CD4-positive, alpha-beta T cell (primary cell): ENCODE results near the gene GFER. TPM values are rescaled to one million over a fixed set of nuclear protein-coding genes. Genes with fewer than 3 reads are reported as not detected.

Experiments used
- ATAC-seq: fragments of 200-7000 bp; cut with Tn5 transposase; one replicate; pipeline ENCODE4 v1.10.0; 2022; ENCODE audit warnings: mild to moderate bottlenecking; ENCODE audit not compliant: poor library complexity
- CTCF ChIA-PET: fragments of 350-600 bp; sonication (Branson Sonifier 250); formaldehyde crosslinking; loops from one replicate; lab custom pipeline; 2021; ENCODE audit warnings: antibody characterized with exemption, inconsistent platforms; lab: Charles Lee
- POLR2A ChIA-PET: fragments of 350-600 bp; sonication (Branson Sonifier 250); formaldehyde crosslinking; loops from one replicate; lab custom pipeline; 2021; ENCODE audit warnings: antibody characterized with exemption, inconsistent platforms; lab: Charles Lee
- DNase-seq, 14 experiments: peaks; one replicate each; pipeline ENCODE4 v3.0.0-alpha.2; 2013 to 2020; ENCODE audit warnings: mixed read lengths in 2 of 14
- H3K27ac ChIP-seq, 2 donors: one replicate each; pipeline versions ENCODE4 v1.5.1 to v1.7.0; 2013; ENCODE audit warnings: low read length in 2 of 2, low read depth in 1 of 2, mild to moderate bottlenecking in 1 of 2
- H3K27me3 ChIP-seq, 2 experiments: 1 replicate in 1 of 2; 2 replicates in 1 of 2; pipeline versions ENCODE4 v1.6.1 to v1.7.0; 2013; ENCODE audit warnings: low read length in 2 of 2, control low read depth in 1 of 2, mild to moderate bottlenecking in 1 of 2, moderate library complexity in 1 of 2; ENCODE audit not compliant: insufficient read depth in 2 of 2, control insufficient read depth in 1 of 2
- H3K36me3 ChIP-seq: one replicate; pipeline ENCODE4 v1.6.1; 2013; ENCODE audit warnings: low read length, control low read depth; ENCODE audit not compliant: insufficient read depth
- H3K4me1 ChIP-seq: one replicate; pipeline ENCODE4 v1.6.1; 2013; ENCODE audit warnings: low read length, control low read depth; ENCODE audit not compliant: insufficient read depth
- H3K4me3 ChIP-seq: one replicate; pipeline ENCODE4 v1.5.1; 2013; ENCODE audit warnings: mild to moderate bottlenecking, low read length, moderate library complexity
- H3K9me3 ChIP-seq, 2 experiments: 1 replicate in 1 of 2; 2 replicates in 1 of 2; pipeline versions ENCODE4 v1.6.1 to v1.7.0; 2013; ENCODE audit warnings: low read length in 2 of 2, mild to moderate bottlenecking in 2 of 2, control low read depth in 1 of 2, moderate library complexity in 1 of 2; ENCODE audit not compliant: control insufficient read depth in 1 of 2, insufficient read depth in 1 of 2
- H3K27ac Mint-ChIP-seq: one replicate; pipeline ENCODE4 v1.8.0; 2020; ENCODE audit warnings: mixed read lengths
- H3K27me3 Mint-ChIP-seq: one replicate; pipeline ENCODE4 v1.8.0; 2021; ENCODE audit warnings: mixed read lengths
- H3K36me3 Mint-ChIP-seq: one replicate; pipeline ENCODE4 v1.8.0; 2021; ENCODE audit warnings: low read depth, mixed read lengths
- H3K4me1 Mint-ChIP-seq: one replicate; pipeline ENCODE4 v1.8.0; 2021; ENCODE audit warnings: low read depth, mixed read lengths
- H3K4me3 Mint-ChIP-seq: one replicate; pipeline ENCODE4 v1.8.0; 2020; ENCODE audit warnings: mild to moderate bottlenecking, mixed read lengths
- H3K9me3 Mint-ChIP-seq: one replicate; pipeline ENCODE4 v1.8.0; 2020; ENCODE audit warnings: mixed read lengths
- intact Hi-C, 2 experiments: fragments of 100-400 bp; cut with DNase I in 1 of 2; cut with micrococcal nuclease in 1 of 2; formaldehyde crosslinking; loops; one replicate each; pipeline versions ENCODE4 v1.15.1 to v1.9.0; 2023 to 2025; cut with DNase I, micrococcal nuclease
- total RNA-seq, 174 experiments: library from RNA in 2 of 174; stranded (reverse) in 2 of 174; gene quantifications; one replicate each; pipeline ENCODE4 v1.2.3 and lab custom pipeline; 2021 to 2026
- TF ChIP-seq, protein P1 (sequence below): fragments of 200-600 bp; IDR thresholded peaks from one replicate; pipeline ENCODE4 v1.8.0; 2022; ENCODE audit warnings: antibody characterized with exemption, mild to moderate bottlenecking

GFER gene
- total RNA-seq, 2 experiments from 2014 or later = 14.5 TPM

DNA sequence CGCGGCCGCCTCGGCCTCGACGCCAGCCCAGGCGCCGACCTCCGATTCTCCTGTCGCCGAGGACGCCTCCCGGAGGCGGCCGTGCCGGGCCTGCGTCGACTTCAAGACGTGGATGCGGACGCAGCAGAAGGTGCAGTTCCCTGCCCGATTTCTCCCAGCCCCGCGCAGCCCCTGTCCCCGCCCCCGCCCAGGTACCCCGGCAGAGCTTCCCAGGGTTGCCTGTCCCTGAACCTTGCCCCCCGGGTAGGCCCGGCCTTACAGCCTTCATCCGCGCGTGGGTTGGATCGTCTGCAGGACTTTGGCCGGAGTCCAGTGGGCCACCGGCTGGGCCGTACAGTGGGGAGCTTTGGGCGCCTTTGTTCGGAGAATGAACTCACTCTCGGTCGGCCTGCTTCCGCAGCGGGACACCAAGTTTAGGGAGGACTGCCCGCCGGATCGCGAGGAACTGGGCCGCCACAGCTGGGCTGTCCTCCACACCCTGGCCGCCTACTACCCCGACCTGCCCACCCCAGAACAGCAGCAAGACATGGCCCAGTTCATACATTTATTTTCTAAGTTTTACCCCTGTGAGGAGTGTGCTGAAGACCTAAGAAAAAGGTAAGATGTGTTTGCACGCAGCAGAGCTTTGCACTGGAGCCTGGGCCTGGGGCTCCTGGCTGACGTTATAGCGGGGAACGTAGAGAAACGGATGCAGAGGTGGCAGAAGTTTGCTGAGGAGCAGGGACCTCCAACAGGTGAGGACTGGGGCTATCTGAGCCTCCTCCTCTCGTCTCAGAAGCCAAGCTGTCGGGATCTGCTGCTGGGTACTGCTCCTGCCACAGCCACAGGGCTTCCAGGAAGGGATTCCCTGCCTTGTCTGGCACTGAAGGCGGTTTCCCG lies 593 bp downstream of the GFER start:
- ATAC-seq (peak; percentile 48), DNase-seq (peak in 1 of 14 experiments; percentile 51)

DNA sequence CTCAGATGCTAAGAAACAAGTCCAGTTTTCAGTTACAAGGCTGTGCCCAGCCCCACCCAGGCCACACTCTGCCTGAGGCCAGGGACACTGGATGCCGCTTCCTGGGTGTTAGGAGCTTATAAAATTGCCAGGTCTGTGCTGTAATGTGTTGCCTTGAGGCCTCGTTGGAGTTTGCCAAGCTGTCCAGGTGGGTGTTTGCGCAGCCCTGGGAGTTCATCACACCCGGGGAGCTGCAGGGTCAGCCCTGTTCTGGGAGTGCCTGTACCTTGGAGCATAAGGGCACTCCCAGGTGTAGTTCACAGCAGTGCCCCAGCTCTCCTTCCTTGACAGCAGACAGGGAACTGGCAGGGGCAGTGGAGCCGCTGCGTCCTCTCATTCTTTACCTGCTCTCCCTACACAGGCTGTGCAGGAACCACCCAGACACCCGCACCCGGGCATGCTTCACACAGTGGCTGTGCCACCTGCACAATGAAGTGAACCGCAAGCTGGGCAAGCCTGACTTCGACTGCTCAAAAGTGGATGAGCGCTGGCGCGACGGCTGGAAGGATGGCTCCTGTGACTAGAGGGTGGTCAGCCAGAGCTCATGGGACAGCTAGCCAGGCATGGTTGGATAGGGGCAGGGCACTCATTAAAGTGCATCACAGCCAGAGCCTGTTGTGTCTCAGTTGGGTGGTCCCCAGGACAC lies 1.6 kb downstream of the GFER start:
- no peak for ATAC-seq
- intact Hi-C loops = no loop called here
- H3K4me3 ChIP-seq = no peak overlapping the region
- Mint-ChIP-seq H3K27ac (peak overlapping the region; percentile 56), H3K27me3 (peaks cover 44% of the 10 kb centered on the region), H3K4me1 (peaks cover 30% of the 10 kb centered on the region), H3K9me3 (no peaks in the 10 kb centered on the region), H3K36me3 (peaks cover 20% of the 10 kb centered on the region), H3K4me3 (peak overlapping the region; percentile 87)
- H3K36me3 ChIP-seq = peaks cover 12% of the 10 kb centered on the region
- no peak for DNase-seq
- ChIA-PET CTCF (no interaction called here), POLR2A (interaction anchor here (1.2 to 6.8 kb wide), 6 partner anchors 10 to 170 kb away, joined by 3 to 62 read pairs (median 8); partner anchors contain the start of genes RPS2, TBL3 and TRAF7)
- no peak overlapping the region for H3K27ac ChIP-seq
- TF ChIP-seq, protein P1, sequence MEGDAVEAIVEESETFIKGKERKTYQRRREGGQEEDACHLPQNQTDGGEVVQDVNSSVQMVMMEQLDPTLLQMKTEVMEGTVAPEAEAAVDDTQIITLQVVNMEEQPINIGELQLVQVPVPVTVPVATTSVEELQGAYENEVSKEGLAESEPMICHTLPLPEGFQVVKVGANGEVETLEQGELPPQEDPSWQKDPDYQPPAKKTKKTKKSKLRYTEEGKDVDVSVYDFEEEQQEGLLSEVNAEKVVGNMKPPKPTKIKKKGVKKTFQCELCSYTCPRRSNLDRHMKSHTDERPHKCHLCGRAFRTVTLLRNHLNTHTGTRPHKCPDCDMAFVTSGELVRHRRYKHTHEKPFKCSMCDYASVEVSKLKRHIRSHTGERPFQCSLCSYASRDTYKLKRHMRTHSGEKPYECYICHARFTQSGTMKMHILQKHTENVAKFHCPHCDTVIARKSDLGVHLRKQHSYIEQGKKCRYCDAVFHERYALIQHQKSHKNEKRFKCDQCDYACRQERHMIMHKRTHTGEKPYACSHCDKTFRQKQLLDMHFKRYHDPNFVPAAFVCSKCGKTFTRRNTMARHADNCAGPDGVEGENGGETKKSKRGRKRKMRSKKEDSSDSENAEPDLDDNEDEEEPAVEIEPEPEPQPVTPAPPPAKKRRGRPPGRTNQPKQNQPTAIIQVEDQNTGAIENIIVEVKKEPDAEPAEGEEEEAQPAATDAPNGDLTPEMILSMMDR = no peak
- H3K4me1 ChIP-seq = peaks cover 43% of the 10 kb centered on the region
- H3K27me3 ChIP-seq = peaks cover 27 to 29% of the 10 kb centered on the region in 2 experiments
- H3K9me3 ChIP-seq = peaks cover 0 to 13% of the 10 kb centered on the region in 2 experiments

More for the DNA sequence above, 593 bp downstream of the GFER start:
- TF ChIP-seq, protein P1 = no peak
- Histone ChIP-seq H3K36me3 (peaks cover 12% of the 10 kb centered on the region), H3K4me1 (peaks cover 44% of the 10 kb centered on the region), H3K9me3 (peaks cover 0 to 20% of the 10 kb centered on the region in 2 experiments), H3K4me3 (peak overlapping the region; percentile 65), H3K27me3 (peaks cover 33 to 35% of the 10 kb centered on the region in 2 experiments), H3K27ac (no peak overlapping the region)
- Mint-ChIP-seq H3K4me3 (peak overlapping the region; percentile 87), H3K27me3 (peaks cover 50% of the 10 kb centered on the region), H3K4me1 (peaks cover 30% of the 10 kb centered on the region), H3K36me3 (peaks cover 20% of the 10 kb centered on the region), H3K9me3 (no peaks in the 10 kb centered on the region), H3K27ac (peak overlapping the region; percentile 56)
- ChIA-PET CTCF (interaction anchor here (2.1 kb wide), 1 partner anchor 20 kb away, joined by 8 read pairs; no protein-coding TSS in a partner anchor), POLR2A (interaction anchor here (0.6 to 6.8 kb wide), 10 partner anchors 8 to 171 kb away, joined by 3 to 62 read pairs (median 4); partner anchors contain the start of genes PKD1, RPS2, TBL3 and TRAF7)
- intact Hi-C loops = no loop called here

DNA sequence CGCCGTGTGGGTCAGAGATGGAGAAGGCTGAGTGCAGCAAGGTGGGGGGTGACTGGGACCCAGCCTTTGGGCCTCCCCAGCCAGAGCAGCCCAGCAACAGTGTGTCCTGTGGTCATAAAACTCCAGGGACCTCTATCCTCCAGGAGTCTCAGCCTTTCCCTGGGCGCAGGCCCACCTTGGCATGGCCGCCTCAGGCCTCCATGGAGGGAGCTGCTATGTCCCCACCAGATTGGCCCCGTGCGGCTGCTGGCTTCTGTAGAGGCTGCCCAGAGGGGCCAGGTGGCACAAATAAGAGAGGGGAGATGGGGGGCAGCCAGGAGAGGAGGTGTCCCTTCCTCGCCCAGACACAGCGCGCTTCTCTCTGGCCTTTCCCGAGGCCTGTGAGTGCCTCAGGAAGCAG lies 3.2 kb downstream of the GFER start:
- Histone ChIP-seq H3K27ac (no peak overlapping the region), H3K4me3 (no peak overlapping the region), H3K27me3 (peaks cover 14 to 18% of the 10 kb centered on the region in 2 experiments), H3K4me1 (peaks cover 54% of the 10 kb centered on the region), H3K36me3 (peaks cover 12% of the 10 kb centered on the region), H3K9me3 (peaks cover 0 to 9% of the 10 kb centered on the region in 2 experiments)
- POLR2A ChIA-PET = interaction anchor here (2.7 kb wide), 1 partner anchor 23 kb away, joined by 12 read pairs; the partner anchor contains the start of gene RPS2
- intact Hi-C loops = no loop called here
- Mint-ChIP-seq H3K4me3 (peak overlapping the region; percentile 70), H3K27ac (no peak overlapping the region), H3K4me1 (peaks cover 40% of the 10 kb centered on the region), H3K36me3 (peaks cover 20% of the 10 kb centered on the region), H3K27me3 (peaks cover 37% of the 10 kb centered on the region), H3K9me3 (no peaks in the 10 kb centered on the region)
- ATAC-seq = no peak
- TF ChIP-seq, protein P1 = no peak
- CTCF ChIA-PET = no interaction called here
- no peak for DNase-seq
